NK-92 (cell line): ENCODE measurements around the gene EID3.
"Not testable (repeated sequence)": the region's sequence is repeated elsewhere in the genome, so short reads cannot be mapped to it uniquely, and the experiment has no call there.

Experiments
- DNase-seq: peaks from one replicate; lab custom pipeline; 2025; ENCODE audit not compliant: unreplicated experiment; lab: John Stamatoyannopoulos, UW

EID3 gene

DNA sequence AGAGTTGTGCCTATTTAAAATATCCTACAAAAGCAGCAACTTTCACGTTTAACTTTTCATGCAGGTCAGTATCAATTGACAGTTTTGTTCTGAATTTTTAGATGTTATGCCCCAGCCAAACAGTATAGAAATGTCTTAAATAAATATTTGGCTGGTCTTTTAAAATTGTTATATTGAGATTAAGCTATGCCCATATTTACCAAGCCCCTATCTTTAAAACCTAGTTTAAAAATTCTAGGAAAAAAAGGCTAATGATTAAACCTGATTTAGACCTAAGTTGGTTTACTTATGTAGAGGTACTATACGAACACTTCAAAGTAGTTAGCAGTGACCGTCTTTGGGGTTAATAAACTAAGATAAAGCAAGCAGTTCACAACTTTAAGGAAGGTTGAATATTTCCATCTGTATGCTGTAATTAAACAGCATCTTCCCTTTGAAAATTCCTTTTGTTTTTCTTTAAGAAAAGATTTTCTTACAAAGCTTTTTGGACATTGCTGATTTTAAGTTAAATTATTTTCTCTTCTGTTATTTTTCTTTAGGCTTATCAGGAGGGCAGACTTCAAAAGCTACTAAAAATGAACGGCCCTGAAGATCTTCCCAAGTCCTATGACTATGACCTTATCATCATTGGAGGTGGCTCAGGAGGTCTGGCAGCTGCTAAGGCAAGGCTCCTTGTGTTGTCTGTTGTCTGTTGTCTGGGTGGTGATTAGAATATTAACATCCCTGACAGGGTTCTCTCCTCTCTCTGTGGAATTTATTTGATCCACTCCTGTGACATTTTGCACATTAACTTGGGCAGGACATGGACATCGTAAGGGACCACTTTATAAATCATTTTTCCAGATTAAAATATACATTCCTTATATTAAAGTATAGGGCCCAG is 7.5 kb downstream of the EID3 start:
- DNase-seq = no peak

DNA sequence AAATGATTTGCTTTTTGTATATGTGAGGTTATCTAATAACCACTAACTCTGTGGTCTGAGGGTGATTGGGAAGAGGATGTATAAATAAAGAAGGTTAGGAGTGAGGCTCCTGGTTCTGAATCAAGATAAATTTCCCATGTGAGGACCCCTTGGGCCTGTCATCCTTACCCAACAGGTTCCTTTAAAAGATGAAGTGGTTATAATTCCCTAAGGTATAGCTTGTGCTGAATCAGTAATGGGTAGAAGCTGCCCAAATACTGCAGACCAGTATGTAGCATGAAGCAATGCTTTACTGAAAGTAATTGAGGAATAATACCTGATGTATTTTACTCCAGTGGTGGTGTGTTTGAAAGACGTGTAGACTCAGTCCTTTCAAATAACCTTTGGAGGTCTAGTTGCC is 8.7 kb downstream of the EID3 start:
- DNase-seq = no peak

DNA sequence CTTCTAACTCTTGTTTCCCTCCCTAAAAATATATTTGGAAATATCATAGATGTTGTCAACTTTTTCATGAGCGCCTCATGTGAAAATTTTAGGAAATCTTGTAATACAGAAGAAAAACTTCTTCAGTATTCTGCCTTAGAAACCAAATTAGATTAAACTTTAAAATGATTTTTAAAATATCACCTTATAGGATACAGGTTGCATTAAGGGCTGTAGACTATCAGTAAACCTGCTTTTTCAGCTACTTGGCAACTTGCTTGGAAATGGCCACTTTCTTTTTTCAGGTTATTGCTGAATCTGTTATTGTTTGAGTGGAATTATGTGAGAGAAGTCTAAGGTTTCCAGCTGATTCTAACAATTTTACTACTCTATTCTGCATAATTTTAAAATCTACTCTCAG is 9.1 kb downstream of the EID3 start:
- no peak for DNase-seq

GRCh38 chr12:104313568-104314241 is 10.2 kb downstream of the EID3 start:
- DNase-seq = no peak

DNA sequence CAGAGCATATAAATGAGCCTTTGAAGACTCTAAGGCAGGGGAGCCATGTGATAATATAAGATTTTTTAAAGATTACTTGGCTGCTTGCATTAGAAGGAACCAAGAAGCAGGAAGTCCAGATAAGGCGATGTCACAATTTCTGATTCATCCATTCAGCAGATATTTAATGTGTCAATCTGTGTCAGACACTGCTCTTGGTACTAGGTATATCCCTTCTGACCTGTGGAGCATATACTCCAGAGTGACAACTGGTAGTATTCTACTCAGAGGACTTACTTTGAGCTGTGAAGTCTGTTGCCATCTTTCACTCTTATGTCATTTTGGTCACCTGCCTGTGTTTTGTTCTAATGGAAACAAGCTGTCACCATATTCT is 10.7 kb downstream of the EID3 start:
- DNase-seq = no peak

- DNase-seq = no peak
Observed at GRCh38 chr12:104315326-104316224, 12.0 kb downstream of the EID3 start.

DNA sequence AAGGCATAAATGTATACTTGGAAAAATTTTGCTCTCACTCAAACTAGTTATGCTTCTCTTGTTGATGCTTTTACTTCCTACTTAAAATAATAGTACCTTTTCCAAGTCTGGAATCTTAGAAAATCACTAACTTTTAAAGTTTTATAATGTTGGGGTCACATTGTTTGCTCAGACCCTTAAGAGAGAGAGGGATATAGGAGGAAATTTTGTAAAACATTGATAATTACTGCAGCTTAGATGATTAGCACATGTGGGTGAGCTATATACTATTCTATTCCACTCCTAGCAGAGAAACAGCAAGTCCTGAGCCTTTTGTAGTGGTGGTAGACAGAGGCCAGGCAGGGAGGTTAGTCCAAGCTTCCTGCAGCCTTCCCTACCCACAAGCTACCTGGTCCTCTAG is 13.4 kb downstream of the EID3 start:
- no peak for DNase-seq

- DNase-seq = no peak
Observed at GRCh38 chr12:104317538-104318210, 14.1 kb downstream of the EID3 start.

GRCh38 chr12:104319028-104319427 is 15.5 kb downstream of the EID3 start:
- DNase-seq = no peak

- no peak for DNase-seq
Observed at GRCh38 chr12:104319918-104320626, 16.5 kb downstream of the EID3 start.

- DNase-seq = no peak
Observed at GRCh38 chr12:104320627-104321024, 17.1 kb downstream of the EID3 start.

DNA sequence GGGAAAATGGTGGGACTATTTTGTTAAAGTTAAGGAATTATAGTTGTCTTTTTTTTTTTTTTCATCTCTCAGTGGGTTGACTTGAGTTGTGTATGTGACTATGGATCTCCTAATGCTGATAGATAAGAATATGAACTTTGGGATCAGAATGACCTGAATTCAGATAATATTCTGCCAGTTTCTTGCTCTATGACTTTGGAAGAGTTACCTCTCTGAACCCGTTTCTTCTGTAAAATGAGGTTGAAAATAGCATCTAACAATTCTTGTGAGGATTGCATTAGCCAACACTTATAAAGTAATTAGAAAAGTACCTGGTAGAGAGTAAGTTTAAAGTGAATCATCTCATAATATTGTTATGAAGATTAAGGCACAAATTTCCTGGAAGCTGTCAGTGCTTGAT is 18.4 kb downstream of the EID3 start:
- no peak for DNase-seq

DNA sequence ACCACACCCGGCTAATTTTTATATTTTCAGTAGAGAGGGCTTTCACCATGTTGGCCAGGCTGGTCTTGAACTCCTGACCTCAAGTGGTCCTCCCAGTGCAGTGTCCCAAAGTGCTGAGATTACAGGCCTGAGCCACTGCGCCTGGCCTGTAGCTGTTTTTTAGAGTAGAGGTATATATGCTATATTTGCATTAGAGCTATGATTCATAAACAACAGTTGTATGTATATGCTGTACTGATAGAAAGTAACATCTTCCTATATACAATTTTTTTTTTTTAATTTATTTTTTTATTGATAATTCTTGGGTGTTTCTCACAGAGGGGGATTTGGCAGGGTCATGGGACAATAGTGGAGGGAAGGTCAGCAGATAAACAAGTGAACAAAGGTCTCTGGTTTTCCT is 19.0 kb downstream of the EID3 start:
- DNase-seq = not testable (repeated sequence)

DNA sequence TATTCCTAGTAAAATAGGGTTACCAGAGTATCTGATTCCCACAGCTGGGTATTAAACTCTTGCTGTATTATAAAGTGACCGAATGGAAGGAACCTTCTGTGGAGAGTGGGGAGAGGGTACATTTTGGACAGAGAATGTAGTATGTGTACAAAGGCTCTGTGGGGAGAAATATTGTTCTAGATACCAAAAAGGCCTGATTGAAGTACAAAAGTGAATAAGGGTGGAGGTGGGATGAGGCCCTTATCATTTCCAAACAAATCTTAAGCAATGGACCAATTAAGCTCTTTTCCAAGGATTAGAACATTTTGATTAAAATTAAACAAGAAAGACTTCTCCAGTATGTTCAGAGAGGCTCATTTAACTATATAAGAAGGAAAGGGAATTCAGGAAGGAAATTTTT is 20.4 kb downstream of the EID3 start:
- DNase-seq = no peak

DNA sequence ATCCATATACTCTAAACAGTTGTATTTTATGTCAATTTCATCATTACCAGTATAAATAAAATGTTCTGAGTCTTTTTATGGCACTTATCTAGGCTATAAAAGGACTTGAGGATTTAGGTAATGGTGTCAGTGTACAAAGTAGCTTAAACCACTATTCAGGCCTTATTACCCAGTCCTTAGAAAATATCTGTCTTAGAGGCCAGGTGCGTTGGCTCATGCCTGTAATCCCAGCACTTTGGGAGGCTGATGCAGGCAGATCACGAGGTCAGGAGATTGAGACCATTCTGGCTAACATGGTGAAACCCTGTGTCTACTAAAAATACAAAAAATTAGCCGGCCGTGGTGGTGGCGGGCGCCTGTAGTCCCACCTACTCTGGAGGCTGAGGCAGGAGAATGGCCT is 24.7 kb downstream of the EID3 start:
- not testable (repeated sequence) for DNase-seq

DNA sequence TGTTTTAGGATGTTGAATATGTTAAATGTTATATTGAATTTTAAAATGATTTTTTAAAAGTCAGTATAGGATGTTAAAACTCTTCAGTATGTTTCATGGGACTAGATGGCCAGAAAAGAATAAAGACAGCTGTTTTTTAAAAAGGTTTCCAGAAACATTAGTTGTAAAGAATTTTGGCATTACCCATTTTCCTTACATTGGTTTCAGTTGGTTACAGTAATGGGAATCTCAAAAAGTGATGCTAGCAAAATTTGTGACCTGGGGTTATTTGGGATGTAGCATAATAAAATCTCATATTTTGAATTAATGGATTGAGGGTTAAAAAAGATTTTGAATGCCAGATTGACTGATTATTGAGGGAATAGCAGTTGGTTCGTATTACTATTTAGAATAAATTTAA is 25.3 kb downstream of the EID3 start:
- DNase-seq = no peak

- no peak for DNase-seq
Observed at GRCh38 chr12:104329707-104330532, 26.4 kb downstream of the EID3 start.

DNA sequence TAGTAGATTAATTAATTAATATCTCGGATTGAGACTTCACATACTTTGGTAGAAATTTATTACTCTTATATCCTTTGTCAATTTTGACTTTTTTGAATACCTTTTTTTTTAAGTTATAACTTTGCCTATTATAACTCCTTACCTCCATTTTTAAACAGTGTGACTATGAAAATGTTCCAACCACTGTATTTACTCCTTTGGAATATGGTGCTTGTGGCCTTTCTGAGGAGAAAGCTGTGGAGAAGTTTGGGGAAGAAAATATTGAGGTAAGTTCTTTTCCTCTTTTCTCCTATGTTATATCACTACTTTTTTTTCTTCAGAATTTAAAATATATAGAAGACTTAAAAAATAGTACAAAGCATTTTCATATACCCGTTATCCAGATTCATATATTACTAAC is 27.8 kb downstream of the EID3 start:
- no peak for DNase-seq

DNA sequence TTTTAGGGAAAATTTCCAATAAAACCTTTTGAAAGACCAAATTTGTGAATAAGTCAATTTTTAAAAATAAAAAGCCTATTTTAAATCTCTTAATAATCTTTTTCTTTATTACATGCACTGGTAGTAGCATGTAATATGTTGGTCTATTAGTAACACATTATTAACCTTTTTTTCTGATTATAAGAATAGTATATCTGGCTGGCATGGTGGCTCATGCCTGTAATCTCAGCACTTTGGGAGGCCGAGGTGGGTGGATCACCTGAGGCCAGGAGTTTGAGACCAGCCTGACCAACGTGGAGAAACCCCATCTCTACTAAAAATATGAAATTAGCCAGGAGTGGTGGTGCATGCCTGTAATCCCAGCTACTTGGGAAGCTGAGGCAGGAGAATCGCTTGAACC is 28.7 kb downstream of the EID3 start:
- DNase-seq = not testable (repeated sequence)
